HG03575 (cell line): Measurements from ENCODE around the gene ARHGAP10.

Experiments
- ATAC-seq: cut with Tn5 transposase; IDR thresholded peaks from one replicate; pipeline ENCODE4 v1.9.1; 2021; ENCODE audit not compliant: unreplicated experiment, insufficient number of reproducible peaks, low FRiP score; ENCODE audit errors: extremely low read depth

The ARHGAP10 gene

DNA sequence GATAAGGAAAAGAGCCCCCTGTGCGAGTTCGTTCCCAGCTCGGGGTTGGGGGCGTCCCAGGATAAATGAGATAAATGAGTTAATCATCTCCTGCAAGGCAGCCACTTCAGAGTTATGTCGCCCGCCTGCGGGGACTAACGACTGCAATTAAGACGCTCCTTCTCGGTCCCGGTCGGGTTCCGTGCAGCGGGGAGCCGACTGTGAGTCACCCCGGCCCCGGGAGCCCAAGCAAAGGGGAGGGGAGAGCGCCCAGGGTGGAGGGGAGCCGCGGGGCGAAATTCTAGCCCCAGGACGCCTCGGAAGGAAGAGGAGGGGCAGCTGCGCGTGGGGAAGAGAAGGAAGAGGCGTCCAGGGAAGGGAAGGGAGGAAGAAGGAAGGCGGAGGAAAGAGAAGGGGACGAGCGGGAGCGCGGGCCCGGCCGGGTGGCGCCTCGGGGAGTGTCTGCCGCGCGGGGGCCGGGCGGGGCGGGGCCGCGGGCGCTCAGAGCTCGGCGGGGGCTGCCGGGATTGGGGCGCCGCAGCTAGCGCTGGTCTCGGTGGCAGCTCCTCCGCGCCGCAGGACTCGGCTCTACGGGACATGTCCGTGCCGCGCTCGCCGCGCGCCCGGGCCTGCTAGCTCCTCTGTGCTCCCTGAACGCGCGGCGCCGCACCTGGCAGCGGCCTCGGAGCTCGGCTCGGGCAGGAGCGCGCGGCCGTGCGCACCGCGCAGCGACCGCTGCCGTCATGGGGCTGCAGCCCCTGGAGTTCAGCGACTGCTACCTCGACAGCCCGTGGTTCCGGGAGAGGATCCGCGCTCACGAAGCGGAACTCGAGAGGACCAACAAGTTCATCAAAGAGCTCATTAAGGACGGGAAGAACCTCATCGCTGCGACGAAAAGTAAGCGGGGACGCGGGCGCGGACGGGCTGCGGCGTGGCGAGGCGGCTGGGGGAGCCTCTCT, at the start of gene ARHGAP10:
Gene ARHGAP10, plus strand, starts transcription at position 509 of the 938 bp plus-strand sequence. Its CDS starts 214 bp downstream, at position 723.
- ATAC-seq: no peak

- ATAC-seq: no peak
Observed at GRCh38 chr4:147682755-147683154, 49.1 kb upstream of the ARHGAP10 start.

DNA sequence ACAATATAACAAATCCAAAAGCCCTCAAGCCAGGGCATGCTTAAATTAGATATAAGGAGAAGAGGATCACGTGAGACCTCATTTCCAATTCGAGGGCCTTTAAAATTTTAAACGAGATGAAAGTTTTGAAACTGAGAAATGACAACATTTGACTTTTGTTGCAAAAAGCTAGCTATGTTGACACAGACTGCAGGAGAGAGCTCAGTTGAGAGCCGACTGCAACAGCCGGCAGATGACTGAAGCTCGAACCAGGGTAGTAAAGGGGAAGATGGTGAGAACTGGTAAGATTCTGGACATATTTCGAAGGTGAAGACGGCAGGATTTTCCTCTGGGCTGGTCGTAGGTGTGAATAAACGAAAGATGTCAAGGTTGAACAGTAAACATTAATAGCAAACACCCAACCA, 48.7 kb upstream of the ARHGAP10 start:
- no peak for ATAC-seq

DNA sequence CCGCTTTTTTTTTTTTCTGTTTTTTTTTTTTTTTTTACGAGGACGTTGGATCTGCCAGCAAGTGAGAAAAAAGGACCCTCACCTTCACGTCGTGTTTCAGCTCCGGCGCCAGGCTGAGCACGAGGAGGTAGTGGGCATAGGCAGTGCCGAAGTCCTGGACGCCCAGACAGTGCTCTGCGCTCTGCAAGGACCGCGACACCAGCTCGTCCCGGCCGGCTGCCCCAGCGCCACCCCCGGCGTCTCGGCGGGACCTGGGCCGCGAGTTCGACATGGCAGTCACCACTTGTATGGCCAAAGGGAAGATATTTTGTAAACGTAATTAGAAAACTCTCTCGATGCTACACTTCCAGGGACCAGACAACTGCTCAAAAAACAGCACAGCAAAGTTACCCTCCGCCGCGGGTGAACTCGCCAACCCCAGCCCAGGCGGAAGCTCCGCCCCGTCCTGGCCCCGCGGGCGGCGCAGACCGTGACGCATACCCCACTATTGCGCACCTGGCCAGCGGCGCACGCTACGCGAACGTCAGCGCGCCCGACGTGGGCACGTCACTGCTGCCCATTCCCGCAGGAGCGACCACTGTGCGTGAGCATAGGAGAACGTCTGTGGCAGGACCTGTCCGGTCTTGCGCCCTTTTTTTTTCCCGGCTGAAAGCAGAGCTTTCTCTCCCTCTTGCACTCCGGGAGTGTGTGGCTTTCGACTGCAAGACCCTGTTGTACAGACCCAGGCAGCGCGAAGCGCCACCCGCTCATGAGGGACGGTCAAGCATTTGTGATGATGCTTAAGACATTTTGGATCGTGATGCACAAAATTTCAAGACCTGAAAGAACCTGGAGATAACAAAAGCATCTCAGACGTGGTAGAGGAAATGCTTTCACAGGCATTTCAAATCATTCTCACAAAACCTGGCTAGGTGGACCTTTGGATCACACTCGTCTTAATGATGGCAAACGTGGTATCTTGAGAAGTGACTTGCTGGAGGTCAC, 47.9 kb upstream of the ARHGAP10 start, which contains the start of gene PRMT9:
Gene PRMT9, minus strand, starts transcription at position 447 of the 984 bp plus-strand sequence. Its CDS starts 176 bp downstream, at position 271.
- ATAC-seq: peak; percentile 98

DNA sequence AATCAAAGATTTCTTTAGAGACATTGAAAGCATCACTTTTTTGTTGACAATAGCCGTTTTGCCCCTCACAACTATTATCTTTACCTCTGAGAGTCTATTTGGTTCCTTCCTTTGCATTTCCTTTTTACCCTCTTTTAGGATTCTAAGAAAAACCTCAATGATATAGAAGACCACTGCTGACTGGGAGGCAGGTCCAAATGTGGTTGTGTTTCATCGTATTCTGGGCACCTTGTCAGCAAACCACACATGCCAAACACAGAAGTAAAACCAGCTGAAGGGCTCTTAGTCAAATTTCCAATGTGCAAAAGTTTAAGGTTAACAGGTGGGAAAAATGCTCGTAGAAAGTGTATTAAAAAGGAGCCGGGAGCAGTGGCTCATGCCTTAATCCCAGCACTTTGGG, 42.8 kb upstream of the ARHGAP10 start:
- ATAC-seq: no peak

DNA sequence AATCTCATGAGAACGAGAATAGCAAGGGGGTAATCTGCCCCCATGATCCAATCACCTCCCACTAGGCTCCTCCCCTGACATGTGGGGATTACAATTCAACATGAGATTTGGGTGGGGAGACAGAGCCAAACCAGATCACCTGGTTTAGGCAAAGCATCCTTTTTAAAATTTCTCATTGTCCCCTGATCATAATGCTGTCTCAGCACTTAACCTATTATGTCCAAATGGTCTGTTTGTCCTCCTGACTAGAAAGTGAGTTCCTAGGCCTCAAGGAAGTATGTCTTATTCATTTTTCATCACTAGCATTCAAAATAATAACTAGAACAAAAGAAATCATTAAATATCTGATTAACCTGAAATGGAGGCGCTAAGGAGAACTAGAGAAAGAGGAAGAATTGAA, 40.1 kb upstream of the ARHGAP10 start:
- no peak for ATAC-seq

DNA sequence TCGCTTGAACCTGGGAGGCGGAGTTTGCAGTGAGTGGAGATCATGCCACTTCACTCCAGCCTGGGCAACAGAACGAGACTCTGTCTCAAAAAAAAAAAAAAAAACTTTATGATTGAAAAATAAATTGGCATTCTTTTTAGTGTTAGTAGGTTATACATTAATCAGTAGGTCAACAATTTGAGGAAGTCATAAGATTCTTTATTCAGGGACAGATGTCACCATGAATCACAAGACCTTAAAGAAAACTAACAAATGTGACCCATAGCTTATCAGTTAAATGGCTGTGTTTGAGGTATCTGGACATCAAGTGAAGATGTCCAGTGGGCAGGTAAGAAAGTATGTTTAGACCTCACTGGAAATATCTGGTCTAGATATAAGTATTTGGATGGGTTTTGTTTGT, 38.7 kb upstream of the ARHGAP10 start:
- ATAC-seq: no peak

DNA sequence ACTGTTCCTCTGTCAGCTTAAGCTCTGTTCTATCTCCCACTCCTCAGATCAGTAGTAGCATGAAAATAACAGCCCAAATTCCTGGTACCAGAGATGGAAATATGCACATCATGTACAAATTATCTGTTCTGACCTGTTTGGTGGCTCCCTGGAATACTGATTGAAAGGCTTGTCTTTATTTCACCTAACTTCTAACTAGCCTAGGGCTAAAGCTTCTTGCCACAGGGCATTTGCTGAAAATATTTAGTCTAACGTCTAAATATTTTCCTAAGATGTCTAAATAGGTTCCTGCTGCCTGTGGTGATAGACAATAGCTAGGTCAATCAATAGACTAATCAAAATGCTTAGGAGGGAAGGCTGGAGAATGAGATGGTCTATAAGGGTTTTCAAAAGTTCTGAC, 35.0 kb upstream of the ARHGAP10 start:
- no peak for ATAC-seq

GRCh38 chr4:147704846-147705245, 27.0 kb upstream of the ARHGAP10 start:
- no peak for ATAC-seq

DNA sequence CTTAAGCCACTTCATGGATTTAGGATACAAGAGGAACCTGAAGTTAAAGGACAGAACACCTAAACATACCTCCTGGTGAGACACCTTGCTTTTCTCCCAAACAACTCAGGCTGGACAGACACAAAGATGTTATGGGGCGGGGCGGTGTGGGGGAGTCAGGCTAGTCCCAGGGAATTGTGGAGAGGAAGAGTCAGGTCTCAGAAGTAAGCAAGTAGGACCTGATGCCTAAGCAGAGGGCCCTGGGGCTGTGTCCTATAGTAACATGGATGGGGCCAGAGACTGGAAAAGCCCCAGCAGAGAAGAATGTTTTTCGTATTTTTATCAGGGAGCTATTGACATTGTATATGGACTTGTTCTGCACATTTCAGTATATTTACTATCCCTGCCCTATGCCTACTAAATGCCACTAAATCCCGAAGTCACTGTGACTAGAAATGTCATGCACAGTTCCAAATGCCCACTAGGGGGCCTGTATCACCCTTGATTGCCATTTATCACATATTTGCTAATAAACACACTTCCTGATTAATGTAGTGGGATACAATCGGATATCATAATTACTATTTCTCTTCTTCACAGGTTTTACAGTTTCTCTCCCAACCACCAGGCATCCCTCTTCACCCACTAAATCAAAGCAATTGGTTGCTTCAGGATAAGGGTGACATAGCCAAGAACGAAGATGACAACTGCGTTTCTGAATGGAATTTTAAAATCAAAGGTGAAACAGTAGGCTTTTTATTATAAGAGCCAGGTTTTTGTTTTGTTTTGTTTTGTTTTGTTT, 23.8 kb upstream of the ARHGAP10 start:
- ATAC-seq: no peak

DNA sequence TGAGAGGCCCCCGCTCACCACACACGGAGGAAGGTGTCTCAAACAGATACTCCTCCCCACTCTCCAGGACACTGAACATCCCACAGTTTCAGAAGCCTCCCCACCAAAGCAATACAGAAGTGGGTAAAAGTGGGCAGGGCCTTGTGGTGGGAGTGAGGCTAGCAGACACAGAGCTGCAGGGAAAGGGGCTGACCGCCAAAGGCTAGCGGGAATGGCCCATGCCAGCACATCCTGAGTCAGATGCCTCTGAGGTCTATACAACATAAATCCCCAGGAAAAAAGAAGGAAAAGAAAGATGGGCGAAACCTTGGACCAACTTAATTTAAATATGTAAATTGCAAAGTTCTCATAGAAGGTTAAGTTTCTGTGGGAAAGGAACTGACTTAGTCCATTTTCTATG, 21.9 kb upstream of the ARHGAP10 start:
- no peak for ATAC-seq

- no peak for ATAC-seq
Observed at GRCh38 chr4:147714575-147715401, 17.1 kb upstream of the ARHGAP10 start.

- ATAC-seq: peak; percentile 67
Observed at GRCh38 chr4:147717878-147718277, 14.0 kb upstream of the ARHGAP10 start.

DNA sequence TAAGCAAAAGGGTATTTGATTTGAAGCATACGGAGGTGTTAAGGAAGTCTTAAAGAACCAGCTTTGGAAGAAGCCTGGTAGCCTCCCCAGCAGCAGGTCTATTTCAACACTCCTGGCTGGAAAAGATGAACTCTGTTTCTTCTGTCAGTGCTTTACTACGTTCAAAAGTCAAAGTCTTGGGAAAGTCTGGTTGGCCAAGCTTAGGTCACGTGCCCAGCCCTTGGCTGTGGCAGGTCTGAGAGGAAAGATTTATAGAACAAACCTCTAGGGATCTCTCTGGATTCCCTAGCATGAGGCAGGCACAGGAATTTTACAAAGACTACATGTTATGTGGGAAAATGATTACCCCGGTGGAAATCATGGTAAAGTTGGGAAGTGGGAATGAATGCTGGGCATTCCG, 8.6 kb upstream of the ARHGAP10 start:
- no peak for ATAC-seq

DNA sequence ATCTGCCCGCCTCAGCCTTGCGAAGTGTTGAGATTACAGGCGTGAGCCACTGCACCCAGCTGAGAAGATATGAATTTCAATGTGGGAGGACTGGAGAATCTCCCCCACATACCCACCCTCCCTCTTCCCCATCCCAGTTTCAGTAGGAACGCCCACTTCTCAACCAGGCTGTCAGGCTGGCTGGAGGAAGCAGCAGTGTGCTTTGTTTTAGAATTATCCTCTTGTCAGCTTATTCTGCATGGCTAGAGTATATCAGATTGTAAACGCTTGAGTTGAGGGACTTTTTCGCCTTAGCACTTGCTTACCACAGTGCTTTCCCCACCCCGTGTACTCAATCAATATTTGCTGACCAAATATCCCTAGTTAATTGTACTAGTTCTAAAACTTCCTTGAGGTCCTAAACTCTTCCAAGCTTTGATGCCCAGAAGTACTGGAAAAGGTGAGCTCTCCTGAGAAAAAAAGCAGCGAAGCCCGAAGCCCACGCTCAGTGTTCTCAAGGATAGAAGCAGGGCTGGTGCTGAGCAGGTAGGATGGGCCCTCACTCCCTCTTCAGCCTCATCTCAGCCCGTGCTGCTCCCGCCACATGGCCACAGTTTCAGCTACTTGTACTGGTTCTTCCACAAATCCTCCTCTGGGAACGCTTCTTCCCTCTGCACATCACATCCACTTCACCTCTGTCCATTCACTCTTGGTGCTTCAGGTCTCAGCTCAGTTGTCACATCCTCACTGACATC, 7.3 kb upstream of the ARHGAP10 start:
- ATAC-seq: no peak

GRCh38 chr4:147725673-147726072, 6.2 kb upstream of the ARHGAP10 start:
- no peak for ATAC-seq

DNA sequence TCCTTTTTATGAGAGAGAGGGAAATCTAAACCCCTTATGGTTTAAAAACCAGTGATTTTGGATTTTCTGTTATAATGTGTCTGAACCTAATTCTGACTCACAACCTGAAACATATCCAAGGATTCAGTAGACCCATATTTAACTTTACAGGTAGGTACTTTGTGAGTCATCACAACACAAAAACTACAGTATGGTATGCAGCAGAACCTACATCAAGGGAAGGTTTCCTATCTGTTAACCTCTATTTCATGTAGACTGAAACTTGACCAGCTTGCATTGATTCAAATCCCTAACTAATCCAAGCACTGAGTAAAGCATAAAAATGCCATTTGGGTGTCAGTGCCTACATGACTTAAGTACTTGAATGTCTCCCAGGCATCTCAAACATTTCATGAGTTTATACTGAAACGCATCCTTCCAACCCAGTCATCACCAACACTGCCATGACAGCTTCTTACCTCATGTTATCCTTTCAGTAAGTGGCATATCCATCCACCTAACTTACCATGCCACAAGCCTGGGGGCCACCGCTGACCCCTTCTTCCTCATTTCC, 4.3 kb upstream of the ARHGAP10 start:
- ATAC-seq: no peak
